K562 (cell line): ENCODE data around the gene TPRG1L. TPM values are rescaled to one million over a fixed set of nuclear protein-coding genes. Genes with fewer than 3 reads are reported as not detected.

Experiments
- ATF7 ChIP-seq: fragments of 450-650 bp; IDR thresholded peaks from 2 replicates; pipeline ENCODE4 v1.7.1; 2014; ENCODE audit warnings: mild to moderate bottlenecking, moderate library complexity
- BMI1 ChIP-seq: fragments of 150-350 bp; IDR thresholded peaks from 2 replicates; pipeline ENCODE4 v1.6.1; 2014; ENCODE audit warnings: low read length
- BRF2 ChIP-seq: IDR thresholded peaks from 3 replicates; pipeline ENCODE4 v1.6.1; 2011; ENCODE audit warnings: borderline replicate concordance, mild to moderate bottlenecking; ENCODE audit not compliant: insufficient read length, insufficient read depth
- ETS2 ChIP-seq: IDR thresholded peaks from 2 replicates; pipeline ENCODE4 v1.6.1; 2016; ENCODE audit warnings: borderline replicate concordance, missing genetic modification characterization, mild to moderate bottlenecking, moderate library complexity, missing compliant biosample characterization; ENCODE audit not compliant: poor library complexity, severe bottlenecking
- FIP1L1 ChIP-seq: fragments of 200-400 bp; formaldehyde crosslinking; IDR thresholded peaks from 2 replicates; pipeline ENCODE4 v1.6.1; 2018; ENCODE audit warnings: mild to moderate bottlenecking, low read depth, low read length; ENCODE audit not compliant: poor library complexity, severe bottlenecking
- GMEB1 ChIP-seq: fragments of 250-450 bp; sonication (Bioruptor Pico); IDR thresholded peaks from 2 replicates; pipeline ENCODE4 v1.4.0; 2020; ENCODE audit warnings: mild to moderate bottlenecking
- HOXB6 ChIP-seq: fragments of 250-450 bp; sonication (Bioruptor Pico); IDR thresholded peaks from 2 replicates; pipeline ENCODE4 v1.5.1; 2022; ENCODE audit warnings: mild to moderate bottlenecking, borderline replicate concordance
- IRF9 ChIP-seq: fragments of 450-650 bp; IDR thresholded peaks from 2 replicates; pipeline ENCODE4 v1.6.1; 2016; ENCODE audit warnings: missing biosample characterization, missing genetic modification characterization
- KDM2B ChIP-seq: fragments of 250-450 bp; sonication (Bioruptor Pico); IDR thresholded peaks from 2 replicates; pipeline ENCODE4 v1.8.0; 2021; ENCODE audit warnings: mild to moderate bottlenecking, moderate library complexity
- MYC ChIP-seq, 2 experiments: fragments of 250-450 bp in 1 of 2; sonication (Bioruptor Pico) in 1 of 2; IDR thresholded peaks; 2 replicates each; pipeline versions ENCODE4 v1.5.1 to v1.6.1; 2012 to 2021; ENCODE audit warnings: low read depth in 2 of 2, borderline replicate concordance in 1 of 2, improper control_type of control experiment in 1 of 2, low read length in 1 of 2, mild to moderate bottlenecking in 1 of 2, moderate library complexity in 1 of 2
- NR0B1 ChIP-seq: fragments of 450-650 bp; IDR thresholded peaks from one replicate; pipeline ENCODE4 v1.6.1; 2018; ENCODE audit warnings: mild to moderate bottlenecking, moderate library complexity; ENCODE audit not compliant: partially characterized antibody
- RAD21 ChIP-seq, 2 experiments: fragments of 250-450 bp in 1 of 2; fragments of 450-650 bp in 1 of 2; sonication (Bioruptor Pico) in 1 of 2; formaldehyde crosslinking in 1 of 2; IDR thresholded peaks in 1 of 2; conservative IDR thresholded peaks in 1 of 2; 2 replicates each; pipeline versions ENCODE4 v1.4.0 to v1.8.0; 2020 to 2022; ENCODE audit warnings: mild to moderate bottlenecking in 2 of 2, moderate library complexity in 1 of 2
- RBFOX2 ChIP-seq: fragments of 200-400 bp; formaldehyde crosslinking; IDR thresholded peaks from 2 replicates; pipeline ENCODE4 v1.6.1; 2017; ENCODE audit warnings: low read depth, mild to moderate bottlenecking, low read length, moderate library complexity
- TAF15 ChIP-seq: fragments of 200-400 bp; formaldehyde crosslinking; IDR thresholded peaks from 2 replicates; pipeline ENCODE4 v1.6.1; 2017; ENCODE audit warnings: mild to moderate bottlenecking, low read depth, low read length, moderate library complexity
- USF1 ChIP-seq: sonication (generic); formaldehyde crosslinking; IDR thresholded peaks from 2 replicates; pipeline ENCODE4 v1.9.0; 2022; ENCODE audit warnings: mild to moderate bottlenecking, missing genetic modification reagents
- ZBTB9 ChIP-seq: fragments of 450-650 bp; formaldehyde crosslinking; IDR thresholded peaks from 2 replicates; pipeline ENCODE4 v1.4.0; 2020; ENCODE audit warnings: mild to moderate bottlenecking, moderate library complexity
- polyA plus RNA-seq, 8 experiments: library from polyadenylated mRNA; depleted of rRNA in 4 of 8; stranded (reverse) in 5 of 8; unstranded in 3 of 8; fragments of >200 nt; fragmentation: Nextera tagmentation in 2 of 8; fragmentation: Illumina TruSeq in 1 of 8; extraction: Ambion mirVana in 2 of 8; extraction: Trizol in 1 of 8; gene quantifications; 2 replicates each; pipeline versions ENCODE4 v1.2.1 to v1.2.3, GENCODE V29; 2011 to 2014; ENCODE audit warnings: inconsistent platforms in 1 of 8, missing spikeins in 1 of 8
- total RNA-seq, 7 experiments: library from RNA; depleted of rRNA in 6 of 7; stranded (reverse); fragments of >200 nt in 6 of 7; fragmentation: Illumina TruSeq in 2 of 7; extraction: Trizol in 2 of 7; gene quantifications; 2 replicates each; pipeline versions ENCODE4 v1.2.1 to v1.2.3, GENCODE V29; 2011 to 2021; ENCODE audit warnings: low replicate concordance in 1 of 7

The TPRG1L gene
- total and polyA plus RNA-seq, 9 of the 15 experiments (the other 6 are each of a cell fraction or from before 2014, with no cell fraction given): 1.6 to 11.0 (median 6.2) TPM

GRCh38 chr1:3625151-3625907 lies 514 bp downstream of the TPRG1L start (continued):
- no peak for TF ChIP-seq IRF9 (tag)
- peak; percentile 54; the same call in 1 of the 2 replicates for TF ChIP-seq RBFOX2
- no peak for TF ChIP-seq KDM2B (CRISPR knock-in tag)
- TF ChIP-seq USF1 (CRISPR knock-in tag): no peak; the same call in 1 of the 2 replicates
- TF ChIP-seq ZBTB9: no peak
- peak in 1 of 2 experiments; percentile 40; a peak in 2 of 4 replicates for TF ChIP-seq RAD21 (CRISPR knock-in tag; conservative IDR thresholded peaks at IDR 0.05 in 1 of 2, IDR thresholded peaks at IDR 0.05 in 1 of 2)
- 0 out of 2 replicates have a peak, but pooled peaks have one; percentile 2 for TF ChIP-seq GMEB1 (CRISPR knock-in tag)
- TF ChIP-seq NR0B1: no peak
- TF ChIP-seq BMI1: no peak
- TF ChIP-seq ATF7: peak; percentile 57; the same call in 1 of the 2 replicates
- TF ChIP-seq FIP1L1: peak; percentile 48
- no peak for TF ChIP-seq MYC (IDR thresholded peaks at IDR 0.05; ENCODE audit: low read depth, low read length)
- peak; percentile 27; the same call in 1 of the 2 replicates for TF ChIP-seq MYC (CRISPR knock-in tag; IDR thresholded peaks at IDR 0.05; ENCODE audit: borderline replicate concordance, low read depth)
- no peak for TF ChIP-seq HOXB6 (CRISPR knock-in tag)
- no peak for TF ChIP-seq TAF15
- no peak for TF ChIP-seq ETS2 (tag)
- no peak for TF ChIP-seq BRF2
